Naive thymus-derived CD4-positive, alpha-beta T cell (primary cell): ENCODE data around the gene WDR59. TPM values are rescaled to one million over a fixed set of nuclear protein-coding genes. Genes with fewer than 3 reads are reported as not detected.

Experiments
- ATAC-seq: fragments of 150-1000 bp; cut with Tn5 transposase; 2 replicates; pipeline ENCODE4 v1.10.0; 2021; ENCODE audit warnings: mild to moderate bottlenecking, moderate library complexity
- CTCF ChIA-PET: fragments of 350-600 bp; sonication (Branson Sonifier 250); formaldehyde crosslinking; loops from one replicate; lab custom pipeline; 2021; ENCODE audit warnings: antibody characterized with exemption; lab: Charles Lee
- POLR2A ChIA-PET: fragments of 350-600 bp; sonication (Branson Sonifier 250); formaldehyde crosslinking; loops from one replicate; lab custom pipeline; 2021; ENCODE audit warnings: antibody characterized with exemption, inconsistent platforms; lab: Charles Lee
- DNase-seq, 9 donors: peaks; one replicate each; pipeline versions ENCODE4 v3.0.0 to v3.0.0-alpha.2; 2020 to 2022; ENCODE audit warnings: mixed read lengths in 1 of 9
- H3K27ac ChIP-seq: one replicate; pipeline ENCODE4 v1.7.0; 2013; ENCODE audit warnings: mild to moderate bottlenecking, low read depth, low read length, moderate library complexity
- H3K27me3 ChIP-seq, 2 donors: one replicate each; pipeline ENCODE4 v1.7.0; 2013; ENCODE audit warnings: low read length in 2 of 2, mild to moderate bottlenecking in 2 of 2, moderate library complexity in 2 of 2; ENCODE audit not compliant: control insufficient read depth in 2 of 2, insufficient read depth in 2 of 2
- H3K36me3 ChIP-seq, 3 experiments: 1 replicate in 2 of 3; 2 replicates in 1 of 3; pipeline ENCODE4 v1.7.0; 2013; ENCODE audit warnings: low read length in 3 of 3, mild to moderate bottlenecking in 3 of 3, moderate library complexity in 1 of 3; ENCODE audit not compliant: insufficient read depth in 3 of 3, control insufficient read depth in 2 of 3
- H3K4me1 ChIP-seq, 2 donors: one replicate each; pipeline ENCODE4 v1.7.0; 2013; ENCODE audit warnings: low read length in 2 of 2, mild to moderate bottlenecking in 2 of 2, moderate library complexity in 1 of 2; ENCODE audit not compliant: control insufficient read depth in 2 of 2, insufficient read depth in 2 of 2
- H3K4me3 ChIP-seq: 2 replicates; pipeline ENCODE4 v1.7.0; 2013; ENCODE audit warnings: mild to moderate bottlenecking, low read length
- H3K9me3 ChIP-seq, 3 experiments: 1 replicate in 2 of 3; 2 replicates in 1 of 3; pipeline ENCODE4 v1.7.0; 2013; ENCODE audit warnings: low read length in 3 of 3; ENCODE audit not compliant: control insufficient read depth in 2 of 3
- H3K27ac Mint-ChIP-seq, 9 donors: one replicate each; pipeline ENCODE4 v1.8.0; 2020 to 2022; ENCODE audit warnings: mixed read lengths in 9 of 9, mild to moderate bottlenecking in 8 of 9, moderate library complexity in 5 of 9, inconsistent platforms in 2 of 9
- H3K27me3 Mint-ChIP-seq, 5 donors: one replicate each; pipeline ENCODE4 v1.8.0; 2021 to 2022; ENCODE audit warnings: mixed read lengths in 5 of 5, mild to moderate bottlenecking in 1 of 5
- H3K36me3 Mint-ChIP-seq, 5 donors: one replicate each; pipeline ENCODE4 v1.8.0; 2020 to 2022; ENCODE audit warnings: mixed read lengths in 5 of 5, mild to moderate bottlenecking in 3 of 5, inconsistent platforms in 1 of 5
- H3K4me1 Mint-ChIP-seq, 7 donors: one replicate each; pipeline ENCODE4 v1.8.0; 2020 to 2022; ENCODE audit warnings: mixed read lengths in 7 of 7, mild to moderate bottlenecking in 3 of 7, inconsistent platforms in 1 of 7
- H3K4me3 Mint-ChIP-seq, 10 donors: one replicate each; pipeline ENCODE4 v1.8.0; 2020 to 2022; ENCODE audit warnings: mild to moderate bottlenecking in 10 of 10, mixed read lengths in 10 of 10, moderate library complexity in 6 of 10, inconsistent platforms in 2 of 10
- H3K9me3 Mint-ChIP-seq, 11 donors: one replicate each; pipeline ENCODE4 v1.8.0; 2020 to 2022; ENCODE audit warnings: mixed read lengths in 11 of 11, mild to moderate bottlenecking in 4 of 11, inconsistent platforms in 1 of 11, moderate library complexity in 1 of 11
- intact Hi-C, 2 donors: fragments of 100-400 bp; cut with micrococcal nuclease; formaldehyde crosslinking; loops; one replicate each; pipeline ENCODE4 v1.15.1; 2023
- polyA plus RNA-seq, 2 donors: library from polyadenylated mRNA; unstranded; fragments of 300-500 nt; fragmentation: Illumina TruSeq; gene quantifications; one replicate each; pipeline ENCODE4 v1.2.3, GENCODE V29; 2021
- total RNA-seq, 6 experiments: library from RNA in 5 of 6; stranded (reverse) in 5 of 6; gene quantifications; 1 replicate in 5 of 6; 2 replicates in 1 of 6; pipeline ENCODE4 v1.2.3 and lab custom pipeline; 2021 to 2026

Gene WDR59
- total and polyA plus RNA-seq, 7 experiments from 2014 or later: 11.6 to 130 (median 83.3) TPM

DNA sequence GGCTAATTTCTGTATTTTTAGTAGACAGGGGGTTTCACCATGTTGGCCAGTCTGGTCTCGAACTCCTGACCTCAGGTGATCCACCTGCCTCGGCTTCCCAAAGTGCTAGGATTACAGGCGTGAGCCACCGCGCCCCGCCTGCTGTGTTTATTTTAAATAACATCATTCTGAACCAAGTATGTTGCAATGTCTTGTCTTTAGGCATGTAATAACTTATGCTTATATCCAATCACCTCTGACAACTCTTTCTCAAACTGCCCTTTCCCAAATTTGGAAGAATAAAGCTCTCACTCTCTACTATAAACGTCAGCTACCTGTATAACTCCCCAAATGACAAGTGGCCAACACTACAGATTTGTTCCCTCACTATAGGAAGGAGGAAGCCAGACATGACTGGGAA lies 107.2 kb downstream of the WDR59 start:
- Mint-ChIP-seq H3K4me3 (no peak overlapping the region), H3K36me3 (peaks cover 0 to 55% (median 24%) of the 10 kb centered on the region in 5 donors), H3K9me3 (peaks cover 0 to 1% (median 0%) of the 10 kb centered on the region in 11 donors), H3K27ac (no peak overlapping the region), H3K27me3 (no peaks in the 10 kb centered on the region), H3K4me1 (peaks cover 4 to 19% (median 13%) of the 10 kb centered on the region in 7 donors)
- ChIA-PET POLR2A (no interaction called here), CTCF (no interaction called here)
- H3K27me3 ChIP-seq: no peaks in the 10 kb centered on the region
- intact Hi-C loops: no loop called here
- ATAC-seq (no peak), DNase-seq (no peak)
- no peaks in the 10 kb centered on the region for H3K4me1 ChIP-seq
- no peak overlapping the region for H3K27ac ChIP-seq
- H3K36me3 ChIP-seq: peaks cover 4 to 39% (median 5%) of the 10 kb centered on the region in 3 experiments
- no peak overlapping the region for H3K4me3 ChIP-seq
- H3K9me3 ChIP-seq: no peaks in the 10 kb centered on the region

DNA sequence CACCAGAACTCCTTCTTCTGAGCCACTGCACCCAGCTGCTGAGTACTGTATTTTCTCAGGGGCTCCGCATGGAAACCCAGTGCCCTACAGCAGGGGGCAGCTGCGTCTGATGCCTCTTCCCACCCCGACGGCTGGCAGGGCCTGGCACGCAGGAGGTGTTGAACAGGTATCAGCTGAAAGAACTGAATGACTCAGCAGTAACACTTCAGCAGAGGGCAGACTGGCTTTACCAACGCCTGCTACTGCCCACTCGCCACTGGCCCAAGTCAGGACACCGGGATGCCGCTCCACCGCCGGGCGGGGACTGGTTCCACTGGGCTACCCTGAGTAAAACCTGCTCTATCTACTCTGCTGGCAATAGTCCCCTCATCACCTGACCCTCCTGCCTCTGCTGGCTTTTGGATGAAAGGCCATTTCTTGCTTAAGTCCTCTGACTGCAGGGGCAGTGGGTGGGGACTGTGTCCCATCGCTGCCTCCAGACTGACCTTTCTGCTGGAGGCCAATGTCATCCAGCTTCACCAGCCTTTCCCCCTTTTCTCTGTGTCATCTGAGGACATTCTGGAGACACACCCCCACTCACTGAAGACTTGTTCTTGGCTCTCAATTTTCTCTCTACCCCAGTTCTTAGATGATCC lies 109.9 kb downstream of the WDR59 start:
- CTCF ChIA-PET: no interaction called here
- ATAC-seq (no peak), DNase-seq (no peak)
- Histone ChIP-seq H3K4me1 (no peaks in the 10 kb centered on the region), H3K9me3 (no peaks in the 10 kb centered on the region), H3K4me3 (no peak overlapping the region), H3K27me3 (no peaks in the 10 kb centered on the region), H3K27ac (no peak overlapping the region), H3K36me3 (peaks cover 0 to 26% (median 5%) of the 10 kb centered on the region in 3 experiments)
- Mint-ChIP-seq H3K9me3 (peaks cover 0 to 1% (median 0%) of the 10 kb centered on the region in 11 donors), H3K4me1 (peaks cover 4 to 19% (median 13%) of the 10 kb centered on the region in 7 donors), H3K36me3 (peaks cover 0 to 47% (median 19%) of the 10 kb centered on the region in 5 donors), H3K27ac (peak overlapping the region in 8 of 9 donors; percentile 38 to 82 (median 53)), H3K27me3 (no peaks in the 10 kb centered on the region), H3K4me3 (peak overlapping the region in 1 of 10 donors; percentile 48)
- POLR2A ChIA-PET: no interaction called here
- intact Hi-C loops: no loop called here

DNA sequence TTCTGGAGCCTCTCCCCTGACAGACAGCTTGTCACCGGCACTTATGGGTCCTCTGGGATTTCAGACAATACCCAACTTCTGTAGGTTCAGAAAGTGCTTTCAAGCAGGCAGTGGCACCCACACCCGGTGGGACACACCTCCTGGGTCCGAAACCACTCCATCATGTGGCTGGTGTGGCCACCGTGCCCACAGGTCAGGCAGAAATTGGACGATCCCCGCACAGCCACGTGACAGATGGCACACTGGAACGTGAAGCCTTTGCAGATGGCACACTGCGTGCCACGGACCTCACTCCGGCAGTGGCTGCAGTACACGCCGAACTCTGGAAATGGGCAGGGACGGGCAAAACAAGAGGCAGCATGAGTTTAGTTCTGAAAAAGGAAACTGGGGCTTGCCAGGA lies 110.8 kb downstream of the WDR59 start:
- ATAC-seq (no peak), DNase-seq (no peak)
- Histone ChIP-seq H3K4me3 (no peak overlapping the region), H3K27ac (peak overlapping the region; percentile 35), H3K36me3 (peaks cover 0 to 26% (median 5%) of the 10 kb centered on the region in 3 experiments), H3K9me3 (no peaks in the 10 kb centered on the region), H3K27me3 (no peaks in the 10 kb centered on the region), H3K4me1 (peaks cover 0 to 2% of the 10 kb centered on the region in 2 donors)
- peaks cover 0 to 43% (median 22%) of the 10 kb centered on the region in 5 donors for H3K36me3 Mint-ChIP-seq
- H3K27ac Mint-ChIP-seq: peak overlapping the region; percentile 24 to 90 (median 56)
- H3K27me3 Mint-ChIP-seq: no peaks in the 10 kb centered on the region
- intact Hi-C loops: no loop called here
- H3K4me3 Mint-ChIP-seq: peak overlapping the region in 2 of 10 donors; percentile 13 to 43
- ChIA-PET CTCF (no interaction called here), POLR2A (no interaction called here)
- H3K4me1 Mint-ChIP-seq: peaks cover 7 to 25% (median 18%) of the 10 kb centered on the region in 7 donors
- peaks cover 0 to 1% (median 0%) of the 10 kb centered on the region in 11 donors for H3K9me3 Mint-ChIP-seq

DNA sequence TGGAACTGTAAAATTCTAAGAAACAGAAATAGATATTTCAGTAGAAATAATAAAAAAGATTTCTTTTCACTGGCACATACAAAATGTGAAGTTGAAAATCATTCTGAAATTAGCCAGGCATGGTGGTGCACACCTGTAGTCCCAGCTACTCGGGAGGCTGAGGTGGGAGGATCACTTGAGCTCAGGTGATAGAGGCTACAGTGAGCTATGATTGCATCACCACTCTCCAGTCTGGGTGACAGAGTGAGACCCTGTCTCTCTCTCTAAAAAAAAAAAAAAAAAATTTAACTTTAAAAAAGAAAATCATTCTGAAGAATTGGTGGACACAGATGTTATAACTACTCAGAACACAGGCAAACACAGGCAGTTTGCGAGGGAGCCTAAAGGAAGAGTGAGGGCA lies 112.6 kb downstream of the WDR59 start:
- H3K36me3 Mint-ChIP-seq: peaks cover 0 to 36% (median 22%) of the 10 kb centered on the region in 5 donors
- H3K27me3 Mint-ChIP-seq: no peaks in the 10 kb centered on the region
- H3K4me3 Mint-ChIP-seq: no peak overlapping the region
- ChIA-PET CTCF (no interaction called here), POLR2A (interaction anchor here (0.6 to 0.8 kb wide), 2 partner anchors 35 to 74 kb away, joined by 3 to 4 read pairs; no protein-coding TSS in a partner anchor)
- Histone ChIP-seq H3K9me3 (no peaks in the 10 kb centered on the region), H3K4me3 (no peak overlapping the region), H3K27ac (no peak overlapping the region), H3K36me3 (peaks cover 0 to 22% (median 5%) of the 10 kb centered on the region in 3 experiments), H3K4me1 (peaks cover 3 to 20% of the 10 kb centered on the region in 2 donors), H3K27me3 (no peaks in the 10 kb centered on the region)
- DNase-seq (no peak), ATAC-seq (no peak)
- peaks cover 20 to 43% (median 34%) of the 10 kb centered on the region in 7 donors for H3K4me1 Mint-ChIP-seq
- peak overlapping the region in 4 of 9 donors; percentile 20 to 84 (median 59) for H3K27ac Mint-ChIP-seq
- intact Hi-C loops: no loop called here
- H3K9me3 Mint-ChIP-seq: peaks cover 0 to 1% (median 0%) of the 10 kb centered on the region in 11 donors

DNA sequence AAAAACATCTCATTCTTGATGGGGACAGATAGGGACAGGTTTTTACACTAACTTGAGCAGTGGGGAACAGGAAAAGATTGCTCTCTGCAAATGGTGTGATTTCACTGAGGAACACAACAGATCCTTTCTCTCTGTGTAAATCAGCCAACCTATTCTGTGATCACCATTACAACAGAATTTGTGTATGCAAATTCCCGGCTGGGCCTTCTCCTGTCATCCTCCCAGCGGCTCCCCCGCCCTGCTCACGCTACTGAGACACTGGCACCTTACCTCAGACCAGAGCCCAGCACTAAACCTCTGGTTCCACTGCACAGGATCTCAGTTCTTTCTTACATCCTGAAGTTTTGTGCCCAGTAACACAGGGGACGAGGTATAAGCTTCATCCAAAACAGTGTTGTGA lies 113.3 kb downstream of the WDR59 start:
- CTCF ChIA-PET: no interaction called here
- Mint-ChIP-seq H3K4me1 (peaks cover 20 to 45% (median 35%) of the 10 kb centered on the region in 7 donors), H3K36me3 (peaks cover 0 to 31% (median 22%) of the 10 kb centered on the region in 5 donors), H3K27ac (peak overlapping the region in 7 of 9 donors; percentile 20 to 84 (median 48)), H3K27me3 (no peaks in the 10 kb centered on the region), H3K4me3 (no peak overlapping the region), H3K9me3 (peaks cover 0 to 1% (median 0%) of the 10 kb centered on the region in 11 donors)
- POLR2A ChIA-PET: no interaction called here
- peak overlapping the region; percentile 13 for H3K27ac ChIP-seq
- intact Hi-C loops: no loop called here
- H3K4me1 ChIP-seq: peaks cover 3 to 22% of the 10 kb centered on the region in 2 donors
- H3K27me3 ChIP-seq: no peaks in the 10 kb centered on the region
- peaks cover 0 to 19% (median 5%) of the 10 kb centered on the region in 3 experiments for H3K36me3 ChIP-seq
- H3K9me3 ChIP-seq: no peaks in the 10 kb centered on the region
- ATAC-seq (no peak), DNase-seq (no peak)
- H3K4me3 ChIP-seq: no peak overlapping the region

DNA sequence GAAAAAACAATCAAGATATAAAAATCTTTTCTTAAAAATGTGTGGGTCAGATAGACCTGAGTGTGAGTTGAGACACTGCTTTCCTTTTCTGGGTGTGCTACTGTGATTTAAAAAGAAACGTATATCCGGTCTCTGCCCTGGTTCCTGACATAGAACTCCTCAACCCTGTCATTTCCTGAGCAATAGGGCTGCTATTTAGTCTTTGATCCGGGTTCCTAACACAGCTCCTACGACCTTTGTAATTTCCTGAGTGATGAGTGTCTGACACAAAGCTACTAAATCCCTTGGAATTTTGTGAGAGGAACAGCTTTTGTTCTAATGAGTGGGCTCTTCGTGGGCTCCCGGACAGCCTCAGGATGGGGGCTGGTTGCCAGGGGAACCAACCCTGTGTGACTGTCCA lies 116.4 kb downstream of the WDR59 start:
- Mint-ChIP-seq H3K9me3 (peaks cover 0 to 1% (median 0%) of the 10 kb centered on the region in 11 donors), H3K4me3 (peak overlapping the region; percentile 8 to 78 (median 56)), H3K27ac (peak overlapping the region; percentile 85 to 96 (median 95)), H3K4me1 (peaks cover 16 to 33% (median 29%) of the 10 kb centered on the region in 7 donors), H3K27me3 (no peaks in the 10 kb centered on the region), H3K36me3 (peaks cover 0 to 9% (median 8%) of the 10 kb centered on the region in 5 donors)
- ChIA-PET POLR2A (interaction anchor here (0.6 to 1.3 kb wide), 2 partner anchors 168 to 204 kb away, joined by 4 read pairs; partner anchors contain the start of gene MLKL), CTCF (no interaction called here)
- Histone ChIP-seq H3K36me3 (peaks cover 0 to under 1% (median 0%) of the 10 kb centered on the region in 3 experiments), H3K4me1 (peaks cover 3 to 22% of the 10 kb centered on the region in 2 donors), H3K27me3 (no peaks in the 10 kb centered on the region), H3K4me3 (no peak overlapping the region), H3K9me3 (no peaks in the 10 kb centered on the region), H3K27ac (peak overlapping the region; percentile 69)
- intact Hi-C loops: loop anchor here (1.0 to 5.0 kb wide), 2 partner anchors 244 to 280 kb away; partner anchors contain the start of gene ZFP1 (in 1 of the 2)
- DNase-seq (peak in 6 of 9 donors; percentile 28 to 63 (median 42)), ATAC-seq (peak; percentile 89)
